Measurements from ENCODE around the gene TNFRSF6B.

DNA sequence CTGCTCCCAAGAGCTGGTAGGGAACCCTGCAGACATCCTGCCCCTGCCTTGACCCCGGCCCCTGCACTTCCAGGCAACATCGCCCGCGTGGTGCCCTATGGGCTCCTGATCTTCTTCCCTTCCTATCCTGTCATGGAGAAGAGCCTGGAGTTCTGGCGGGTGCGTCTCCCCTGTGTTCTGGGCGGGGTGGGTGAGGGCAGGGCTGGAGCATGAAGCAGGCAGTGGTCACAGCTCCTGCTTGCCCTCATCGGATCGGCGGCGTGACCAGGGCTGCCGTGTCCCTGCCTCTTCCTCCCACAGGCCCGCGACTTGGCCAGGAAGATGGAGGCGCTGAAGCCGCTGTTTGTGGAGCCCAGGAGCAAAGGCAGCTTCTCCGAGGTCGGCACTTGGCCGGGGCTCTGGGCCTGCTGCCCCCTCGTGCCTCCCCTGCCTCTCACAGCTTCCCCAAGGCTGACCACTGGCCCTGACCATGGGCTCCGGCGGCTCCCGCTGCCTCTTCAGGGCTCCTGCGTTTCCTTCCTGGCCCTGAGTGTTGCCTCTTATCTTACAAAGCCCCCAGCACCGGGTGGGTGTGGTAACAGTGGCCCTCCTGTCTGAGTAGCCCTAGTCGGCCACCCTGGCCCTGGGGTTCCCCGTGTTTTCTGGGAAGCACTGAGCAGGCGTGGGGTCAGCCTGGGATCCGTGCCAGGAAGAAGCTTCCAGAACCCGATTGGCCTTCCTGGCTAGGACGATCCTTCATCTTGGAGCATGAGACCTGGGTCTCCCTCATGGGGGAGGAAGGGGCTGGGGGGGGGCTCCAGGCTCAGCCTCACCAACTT, 8.0 kb upstream of the TNFRSF6B start:
- TF ChIP-seq ZFP3 (CRISPR knock-in tag; IDR thresholded peaks at IDR 0.05), result no peak
- no peak for TF ChIP-seq ZFP30 (CRISPR knock-in tag; IDR thresholded peaks at IDR 0.05)
- TF ChIP-seq, protein P1, sequence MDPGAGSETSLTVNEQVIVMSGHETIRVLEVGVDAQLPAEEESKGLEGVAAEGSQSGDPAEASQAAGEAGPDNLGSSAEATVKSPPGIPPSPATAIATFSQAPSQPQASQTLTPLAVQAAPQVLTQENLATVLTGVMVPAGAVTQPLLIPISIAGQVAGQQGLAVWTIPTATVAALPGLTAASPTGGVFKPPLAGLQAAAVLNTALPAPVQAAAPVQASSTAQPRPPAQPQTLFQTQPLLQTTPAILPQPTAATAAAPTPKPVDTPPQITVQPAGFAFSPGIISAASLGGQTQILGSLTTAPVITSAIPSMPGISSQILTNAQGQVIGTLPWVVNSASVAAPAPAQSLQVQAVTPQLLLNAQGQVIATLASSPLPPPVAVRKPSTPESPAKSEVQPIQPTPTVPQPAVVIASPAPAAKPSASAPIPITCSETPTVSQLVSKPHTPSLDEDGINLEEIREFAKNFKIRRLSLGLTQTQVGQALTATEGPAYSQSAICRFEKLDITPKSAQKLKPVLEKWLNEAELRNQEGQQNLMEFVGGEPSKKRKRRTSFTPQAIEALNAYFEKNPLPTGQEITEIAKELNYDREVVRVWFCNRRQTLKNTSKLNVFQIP (CRISPR knock-in tag; IDR thresholded peaks at IDR 0.05; ENCODE audit: borderline replicate concordance, low read depth), result no peak
- TF ChIP-seq ZNF70 (CRISPR knock-in tag; IDR thresholded peaks at IDR 0.05), result no peak
- TF ChIP-seq PATZ1 (CRISPR knock-in tag; IDR thresholded peaks at IDR 0.05; ENCODE audit: borderline replicate concordance), result no peak
- TF ChIP-seq SNAI2 (CRISPR knock-in tag; IDR thresholded peaks at IDR 0.05), result no peak
- TF ChIP-seq CSRNP3 (CRISPR knock-in tag; IDR thresholded peaks at IDR 0.05), result no peak
- no peak for TF ChIP-seq ZNF565 (CRISPR knock-in tag; conservative IDR thresholded peaks at IDR 0.05; ENCODE audit: low read depth)
- no peak for TF ChIP-seq RARB (CRISPR knock-in tag; IDR thresholded peaks at IDR 0.05)
- TF ChIP-seq, protein P2, sequence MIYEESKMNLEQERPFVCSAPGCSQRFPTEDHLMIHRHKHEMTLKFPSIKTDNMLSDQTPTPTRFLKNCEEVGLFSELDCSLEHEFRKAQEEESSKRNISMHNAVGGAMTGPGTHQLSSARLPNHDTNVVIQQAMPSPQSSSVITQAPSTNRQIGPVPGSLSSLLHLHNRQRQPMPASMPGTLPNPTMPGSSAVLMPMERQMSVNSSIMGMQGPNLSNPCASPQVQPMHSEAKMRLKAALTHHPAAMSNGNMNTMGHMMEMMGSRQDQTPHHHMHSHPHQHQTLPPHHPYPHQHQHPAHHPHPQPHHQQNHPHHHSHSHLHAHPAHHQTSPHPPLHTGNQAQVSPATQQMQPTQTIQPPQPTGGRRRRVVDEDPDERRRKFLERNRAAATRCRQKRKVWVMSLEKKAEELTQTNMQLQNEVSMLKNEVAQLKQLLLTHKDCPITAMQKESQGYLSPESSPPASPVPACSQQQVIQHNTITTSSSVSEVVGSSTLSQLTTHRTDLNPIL (CRISPR knock-in tag; IDR thresholded peaks at IDR 0.05; ENCODE audit: low read depth), result no peak
- TF ChIP-seq ISL1 (CRISPR knock-in tag; IDR thresholded peaks at IDR 0.05), result no peak
- no peak for TF ChIP-seq GLIS3 (CRISPR knock-in tag; IDR thresholded peaks at IDR 0.05)
- no peak for TF ChIP-seq PPARA (CRISPR knock-in tag; IDR thresholded peaks at IDR 0.05; ENCODE audit: borderline replicate concordance)

Data from SK-N-SH treated with all-trans-retinoic acid at 6 μM for 48 hours (cell line).